ENCODE results near the gene ABCA12. TPM values are rescaled to one million over a fixed set of nuclear protein-coding genes. Genes with fewer than 3 reads are reported as not detected.

The ABCA12 gene
- total RNA-seq, 1 donor from 2014 or later = 7.7 TPM

DNA sequence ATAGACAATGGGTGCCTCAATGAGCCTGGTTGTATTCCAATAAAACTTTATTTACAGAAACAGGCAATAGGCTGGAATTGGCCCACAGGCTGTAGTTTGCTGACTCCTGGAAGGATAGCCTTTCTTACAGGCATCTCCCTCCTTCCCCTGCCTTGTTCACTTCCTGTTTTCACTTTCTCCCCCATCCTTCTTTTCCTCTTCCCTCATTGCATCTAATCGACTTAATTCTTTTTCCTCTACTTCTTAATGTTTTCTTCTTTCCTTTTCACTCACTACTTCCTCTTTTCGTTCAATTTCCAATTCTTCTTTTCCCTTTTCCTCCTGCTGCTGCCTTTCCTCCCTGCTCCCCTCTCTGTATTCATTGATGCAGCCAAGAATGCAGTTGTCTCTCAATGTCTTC lies 70.0 kb downstream of the ABCA12 start:
- no peak for DNase-seq (ENCODE audit: low read depth)
- Histone ChIP-seq H3K36me3 (ENCODE audit: control insufficient read depth, insufficient read depth, low read length) (no peaks in the 10 kb centered on the region), H3K4me3 (ENCODE audit: low read depth, low read length) (no peak overlapping the region), H3K27me3 (ENCODE audit: control insufficient read depth, insufficient read depth, low read length) (no peaks in the 10 kb centered on the region)
- TF ChIP-seq, protein P1, sequence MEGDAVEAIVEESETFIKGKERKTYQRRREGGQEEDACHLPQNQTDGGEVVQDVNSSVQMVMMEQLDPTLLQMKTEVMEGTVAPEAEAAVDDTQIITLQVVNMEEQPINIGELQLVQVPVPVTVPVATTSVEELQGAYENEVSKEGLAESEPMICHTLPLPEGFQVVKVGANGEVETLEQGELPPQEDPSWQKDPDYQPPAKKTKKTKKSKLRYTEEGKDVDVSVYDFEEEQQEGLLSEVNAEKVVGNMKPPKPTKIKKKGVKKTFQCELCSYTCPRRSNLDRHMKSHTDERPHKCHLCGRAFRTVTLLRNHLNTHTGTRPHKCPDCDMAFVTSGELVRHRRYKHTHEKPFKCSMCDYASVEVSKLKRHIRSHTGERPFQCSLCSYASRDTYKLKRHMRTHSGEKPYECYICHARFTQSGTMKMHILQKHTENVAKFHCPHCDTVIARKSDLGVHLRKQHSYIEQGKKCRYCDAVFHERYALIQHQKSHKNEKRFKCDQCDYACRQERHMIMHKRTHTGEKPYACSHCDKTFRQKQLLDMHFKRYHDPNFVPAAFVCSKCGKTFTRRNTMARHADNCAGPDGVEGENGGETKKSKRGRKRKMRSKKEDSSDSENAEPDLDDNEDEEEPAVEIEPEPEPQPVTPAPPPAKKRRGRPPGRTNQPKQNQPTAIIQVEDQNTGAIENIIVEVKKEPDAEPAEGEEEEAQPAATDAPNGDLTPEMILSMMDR (IDR thresholded peaks at IDR 0.05; ENCODE audit: insufficient read depth, low read length, poor library complexity, severe bottlenecking) = no peak

DNA sequence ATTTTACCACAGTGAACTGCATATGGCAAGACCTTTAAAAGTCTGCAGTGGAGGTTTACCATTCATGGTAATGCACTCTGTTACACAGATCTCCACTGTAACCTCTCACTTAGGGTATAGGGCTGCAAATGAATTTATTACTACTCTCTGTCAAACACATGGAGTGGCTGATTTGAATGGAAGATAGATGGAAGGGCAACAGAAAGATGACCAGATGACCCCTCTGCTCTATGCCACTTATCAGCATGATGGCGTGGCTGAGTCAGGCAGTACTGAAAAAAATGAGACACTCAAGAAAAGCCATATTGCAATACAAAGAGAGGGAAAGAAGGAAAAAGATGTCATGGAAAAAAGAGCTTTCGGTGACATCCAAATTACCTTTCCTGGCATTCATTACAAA lies 72.3 kb downstream of the ABCA12 start:
- H3K36me3 ChIP-seq (ENCODE audit: control insufficient read depth, insufficient read depth, low read length) = no peaks in the 10 kb centered on the region
- DNase-seq (ENCODE audit: low read depth) = no peak
- TF ChIP-seq, protein P1 (IDR thresholded peaks at IDR 0.05; ENCODE audit: insufficient read depth, low read length, poor library complexity, severe bottlenecking) = no peak
- no peaks in the 10 kb centered on the region for H3K27me3 ChIP-seq (ENCODE audit: control insufficient read depth, insufficient read depth, low read length)
- no peak overlapping the region for H3K4me3 ChIP-seq (ENCODE audit: low read depth, low read length)

DNA sequence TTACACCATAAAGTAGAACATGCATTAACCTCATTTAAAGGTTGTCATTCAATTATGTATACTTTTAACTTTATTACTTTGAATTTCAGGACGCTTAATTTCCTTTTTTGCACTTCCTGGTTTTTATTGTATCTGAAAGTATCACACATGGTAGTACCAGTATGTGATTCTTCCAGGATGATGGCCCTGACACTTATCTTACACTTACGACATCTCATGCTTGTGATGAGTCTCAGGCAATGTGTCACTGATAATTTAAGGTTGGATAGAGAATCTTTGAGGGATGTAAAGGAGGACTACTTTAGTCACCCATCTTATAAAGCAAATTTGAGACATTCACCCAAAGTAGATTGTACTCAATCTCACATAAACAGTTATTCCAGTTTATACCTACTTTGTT lies 74.9 kb downstream of the ABCA12 start:
- Histone ChIP-seq H3K36me3 (ENCODE audit: control insufficient read depth, insufficient read depth, low read length) (no peaks in the 10 kb centered on the region), H3K27me3 (ENCODE audit: control insufficient read depth, insufficient read depth, low read length) (no peaks in the 10 kb centered on the region), H3K4me3 (ENCODE audit: low read depth, low read length) (no peak overlapping the region)
- TF ChIP-seq, protein P1 (IDR thresholded peaks at IDR 0.05; ENCODE audit: insufficient read depth, low read length, poor library complexity, severe bottlenecking) = no peak
- DNase-seq (ENCODE audit: low read depth) = no peak

DNA sequence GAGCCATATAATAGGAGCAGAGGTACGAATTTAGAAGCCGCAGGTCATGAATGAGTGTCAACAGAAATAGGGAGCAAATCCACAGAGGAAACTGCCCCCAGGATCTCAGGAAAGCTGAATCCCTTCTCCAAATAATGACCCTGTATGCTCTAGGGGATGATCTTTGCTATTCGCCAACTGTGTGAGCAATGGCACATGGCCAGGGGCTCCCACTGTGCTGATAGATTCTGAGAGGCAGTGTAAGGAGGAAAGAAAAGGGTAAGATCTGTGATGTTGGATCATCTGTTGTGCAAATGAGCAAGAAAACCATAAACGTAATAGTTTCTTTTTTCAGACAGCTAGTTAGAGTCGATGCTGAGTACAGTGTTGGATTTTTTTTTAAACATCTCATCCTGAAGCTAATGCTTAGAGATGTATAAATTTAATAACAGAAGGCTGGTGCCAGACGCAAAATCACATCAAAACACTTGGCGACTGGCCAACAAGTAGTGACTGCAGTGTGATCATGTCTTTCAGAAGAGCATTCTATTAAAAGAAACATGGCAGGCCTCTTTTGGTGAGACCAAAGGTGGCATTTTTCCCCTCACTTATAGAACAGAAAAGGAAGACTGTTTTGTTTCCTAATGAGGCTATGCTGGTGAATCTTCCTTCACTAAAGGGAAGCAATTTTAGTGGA lies 77.4 kb downstream of the ABCA12 start:
- no peak overlapping the region for H3K4me3 ChIP-seq (ENCODE audit: low read depth, low read length)
- no peak for DNase-seq (ENCODE audit: low read depth)
- no peaks in the 10 kb centered on the region for H3K27me3 ChIP-seq (ENCODE audit: control insufficient read depth, insufficient read depth, low read length)
- no peaks in the 10 kb centered on the region for H3K36me3 ChIP-seq (ENCODE audit: control insufficient read depth, insufficient read depth, low read length)
- TF ChIP-seq, protein P1 (IDR thresholded peaks at IDR 0.05; ENCODE audit: insufficient read depth, low read length, poor library complexity, severe bottlenecking) = no peak

DNA sequence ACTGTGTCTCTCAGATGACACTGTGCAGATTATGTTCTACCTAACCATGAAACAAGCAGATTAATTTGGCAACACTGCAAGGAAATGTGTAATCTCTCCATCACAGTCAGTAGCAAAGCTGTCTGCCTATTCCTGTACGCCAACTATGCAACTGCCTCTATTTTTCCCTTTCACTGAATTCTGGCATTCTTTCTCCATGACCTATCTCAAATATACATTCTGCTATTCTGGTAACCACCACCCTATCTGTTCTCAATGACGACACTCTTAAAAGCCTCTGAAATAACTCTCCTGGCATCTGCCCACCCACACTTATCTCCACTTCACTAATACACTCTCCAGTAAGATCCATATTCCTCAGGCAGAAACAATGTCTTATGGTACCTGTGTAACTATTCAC lies 78.7 kb downstream of the ABCA12 start:
- no peak for DNase-seq (ENCODE audit: low read depth)
- H3K36me3 ChIP-seq (ENCODE audit: control insufficient read depth, insufficient read depth, low read length) = no peaks in the 10 kb centered on the region
- H3K4me3 ChIP-seq (ENCODE audit: low read depth, low read length) = no peak overlapping the region
- TF ChIP-seq, protein P1 (IDR thresholded peaks at IDR 0.05; ENCODE audit: insufficient read depth, low read length, poor library complexity, severe bottlenecking) = no peak
- no peaks in the 10 kb centered on the region for H3K27me3 ChIP-seq (ENCODE audit: control insufficient read depth, insufficient read depth, low read length)

DNA sequence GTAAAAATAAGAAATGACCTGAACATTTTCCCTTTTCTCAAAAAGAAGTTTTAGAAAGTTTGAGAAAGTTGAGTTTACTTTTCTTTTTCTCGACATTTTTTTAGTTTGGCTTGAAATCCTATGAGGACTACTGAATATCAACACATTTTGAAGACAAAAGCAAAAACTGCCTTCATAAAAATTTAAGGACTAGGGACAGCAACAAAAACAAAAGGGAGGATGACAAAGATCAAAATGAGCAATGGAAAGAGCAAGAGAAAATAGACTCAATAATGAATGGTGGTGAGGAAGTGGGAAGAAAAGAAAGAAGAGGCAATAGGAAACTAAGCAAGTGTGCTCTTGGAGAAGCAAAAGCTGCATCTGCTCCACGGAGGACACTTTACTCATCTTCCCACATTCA lies 82.5 kb downstream of the ABCA12 start:
- DNase-seq (ENCODE audit: low read depth) = no peak
- TF ChIP-seq, protein P1 (IDR thresholded peaks at IDR 0.05; ENCODE audit: insufficient read depth, low read length, poor library complexity, severe bottlenecking) = no peak
- H3K36me3 ChIP-seq (ENCODE audit: control insufficient read depth, insufficient read depth, low read length) = no peaks in the 10 kb centered on the region
- H3K27me3 ChIP-seq (ENCODE audit: control insufficient read depth, insufficient read depth, low read length) = no peaks in the 10 kb centered on the region
- no peak overlapping the region for H3K4me3 ChIP-seq (ENCODE audit: low read depth, low read length)

Data from kidney epithelial cell (primary cell).